Activated naive CD8-positive, alpha-beta T cell treated with anti-CD3 and anti-CD28 coated beads for 36 hours (primary cell): ENCODE results near the gene MT1HL1. TPM values are rescaled to one million over a fixed set of nuclear protein-coding genes. Genes with fewer than 3 reads are reported as not detected.
"Not testable (repeated sequence)": the region's sequence is repeated elsewhere in the genome, so short reads cannot be mapped to it uniquely, and the experiment has no call there.

ENCODE experiments used
- DNase-seq: peaks from one replicate; pipeline ENCODE4 v3.0.0; 2021
- H3K27ac Mint-ChIP-seq: one replicate; pipeline ENCODE4 v1.8.0; 2022; ENCODE audit warnings: mild to moderate bottlenecking, moderate library complexity, mixed read lengths
- H3K27me3 Mint-ChIP-seq: one replicate; pipeline ENCODE4 v1.8.0; 2022; ENCODE audit warnings: mild to moderate bottlenecking, mixed read lengths
- H3K36me3 Mint-ChIP-seq: one replicate; pipeline ENCODE4 v1.8.0; 2021; ENCODE audit warnings: mild to moderate bottlenecking, mixed read lengths
- H3K4me1 Mint-ChIP-seq: one replicate; pipeline ENCODE4 v1.8.0; 2021; ENCODE audit warnings: mixed read lengths
- H3K4me3 Mint-ChIP-seq: one replicate; pipeline ENCODE4 v1.8.0; 2022; ENCODE audit warnings: mild to moderate bottlenecking, moderate library complexity, mixed read lengths
- H3K9me3 Mint-ChIP-seq: one replicate; pipeline ENCODE4 v1.8.0; 2022; ENCODE audit warnings: mixed read lengths
- total RNA-seq, 2 experiments: library from RNA; stranded (reverse); gene quantifications; one replicate each; pipeline ENCODE4 v1.2.3, GENCODE V29; 2021

Gene MT1HL1
- total RNA-seq, 2 experiments from 2014 or later: not detected

DNA sequence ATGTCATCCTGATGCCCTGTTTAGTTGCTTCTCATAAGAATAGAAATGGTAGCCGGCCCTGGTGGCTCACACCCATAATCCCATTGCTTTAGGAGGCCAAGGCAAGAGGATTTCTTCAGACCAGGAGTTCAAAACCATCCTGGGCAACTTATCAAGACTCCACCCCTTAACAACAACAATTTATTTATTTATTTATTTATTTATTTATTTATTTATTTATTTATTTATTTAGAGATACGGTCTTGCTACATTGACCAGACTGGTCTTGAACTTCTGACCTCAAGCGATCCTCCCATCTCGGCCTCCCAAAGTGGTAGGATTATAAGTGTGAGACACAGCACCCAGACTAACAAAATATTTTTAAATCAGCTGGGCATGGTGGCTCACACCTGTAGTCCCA is 4.0 kb downstream of the MT1HL1 start:
- no peaks in the 10 kb centered on the region for H3K27me3 Mint-ChIP-seq
- DNase-seq: no peak
- no peaks in the 10 kb centered on the region for H3K9me3 Mint-ChIP-seq
- H3K36me3 Mint-ChIP-seq: no peaks in the 10 kb centered on the region
- H3K27ac Mint-ChIP-seq: no peak overlapping the region
- no peak overlapping the region for H3K4me3 Mint-ChIP-seq
- no peaks in the 10 kb centered on the region for H3K4me1 Mint-ChIP-seq

DNA sequence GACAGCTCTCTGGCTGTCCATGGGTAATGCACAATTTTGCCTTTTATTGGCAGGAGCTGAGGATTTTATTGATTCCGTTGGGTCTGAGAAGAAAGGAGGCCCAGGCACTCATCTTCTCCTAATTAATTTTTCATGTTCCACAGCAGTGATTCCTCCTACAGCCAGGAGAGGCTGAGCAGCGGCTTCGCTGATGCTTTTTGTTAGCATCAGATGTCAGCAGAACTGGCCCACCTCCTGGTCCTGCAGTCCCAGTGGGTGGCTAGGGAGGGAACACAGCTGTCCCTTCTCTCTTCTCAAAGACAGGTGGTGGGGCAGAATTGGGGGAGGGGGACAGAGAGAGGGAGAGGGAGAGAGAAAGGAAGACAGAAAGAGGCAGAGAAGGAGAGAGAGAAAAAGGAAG is 5.7 kb downstream of the MT1HL1 start:
- no peaks in the 10 kb centered on the region for H3K4me1 Mint-ChIP-seq
- H3K36me3 Mint-ChIP-seq: no peaks in the 10 kb centered on the region
- no peak overlapping the region for H3K27ac Mint-ChIP-seq
- H3K9me3 Mint-ChIP-seq: no peaks in the 10 kb centered on the region
- DNase-seq: no peak
- no peak overlapping the region for H3K4me3 Mint-ChIP-seq
- no peaks in the 10 kb centered on the region for H3K27me3 Mint-ChIP-seq

DNA sequence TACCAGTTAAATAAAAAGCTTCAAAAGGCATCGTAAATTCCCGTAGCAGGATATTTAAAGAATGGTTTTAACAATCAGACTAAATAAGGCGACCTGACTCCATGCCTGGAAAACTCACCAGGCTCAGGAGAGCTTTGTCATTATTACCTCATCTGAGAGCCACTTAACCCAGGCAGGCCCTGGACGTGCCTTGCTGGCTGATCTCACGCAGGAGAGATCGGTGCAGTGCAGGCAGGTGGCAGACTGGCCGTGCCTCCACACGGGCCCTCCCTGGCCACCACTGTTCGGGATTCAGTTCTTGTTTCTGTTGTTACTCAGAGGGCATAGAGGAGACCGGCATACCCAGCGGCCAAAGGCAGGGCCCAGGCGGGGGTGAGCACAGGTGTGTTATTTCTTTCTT is 6.4 kb downstream of the MT1HL1 start:
- H3K36me3 Mint-ChIP-seq: no peaks in the 10 kb centered on the region

DNA sequence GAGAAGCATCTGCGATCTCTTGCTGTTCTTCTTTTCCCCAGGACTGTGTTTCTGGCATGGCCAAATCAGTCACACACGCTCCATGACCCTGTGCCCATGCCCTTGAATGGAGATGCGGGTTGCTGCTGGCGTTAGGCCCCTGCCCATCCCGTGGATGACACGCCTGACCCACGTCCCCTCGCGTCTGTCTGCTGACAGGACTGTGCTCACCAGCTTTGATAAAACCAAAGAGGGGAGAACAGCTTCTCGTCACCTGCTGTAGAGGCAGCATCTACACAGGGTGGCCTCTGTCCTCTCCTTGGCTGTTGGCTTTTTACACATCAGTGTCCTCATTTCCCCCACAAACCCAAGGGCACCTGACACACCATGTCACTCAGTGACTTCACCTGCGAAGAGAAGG is 6.9 kb downstream of the MT1HL1 start:
- Mint-ChIP-seq H3K27ac (no peak overlapping the region), H3K4me3 (no peak overlapping the region), H3K36me3 (no peaks in the 10 kb centered on the region), H3K27me3 (no peaks in the 10 kb centered on the region), H3K4me1 (no peaks in the 10 kb centered on the region), H3K9me3 (no peaks in the 10 kb centered on the region)
- DNase-seq: no peak

More for the DNA sequence above, 6.4 kb downstream of the MT1HL1 start:
- H3K9me3 Mint-ChIP-seq: no peaks in the 10 kb centered on the region
- no peaks in the 10 kb centered on the region for H3K4me1 Mint-ChIP-seq
- DNase-seq: no peak
- no peaks in the 10 kb centered on the region for H3K27me3 Mint-ChIP-seq
- H3K27ac Mint-ChIP-seq: no peak overlapping the region
- no peak overlapping the region for H3K4me3 Mint-ChIP-seq

- H3K4me3 Mint-ChIP-seq: no peak overlapping the region
- no peak overlapping the region for H3K27ac Mint-ChIP-seq
- no peak for DNase-seq
- H3K36me3 Mint-ChIP-seq: no peaks in the 10 kb centered on the region
- no peaks in the 10 kb centered on the region for H3K4me1 Mint-ChIP-seq
- peaks cover 8% of the 10 kb centered on the region for H3K27me3 Mint-ChIP-seq
- peaks cover 8% of the 10 kb centered on the region for H3K9me3 Mint-ChIP-seq
These were observed 9.8 kb downstream of the MT1HL1 start for GRCh38 chr1:236994450-236994849.

DNA sequence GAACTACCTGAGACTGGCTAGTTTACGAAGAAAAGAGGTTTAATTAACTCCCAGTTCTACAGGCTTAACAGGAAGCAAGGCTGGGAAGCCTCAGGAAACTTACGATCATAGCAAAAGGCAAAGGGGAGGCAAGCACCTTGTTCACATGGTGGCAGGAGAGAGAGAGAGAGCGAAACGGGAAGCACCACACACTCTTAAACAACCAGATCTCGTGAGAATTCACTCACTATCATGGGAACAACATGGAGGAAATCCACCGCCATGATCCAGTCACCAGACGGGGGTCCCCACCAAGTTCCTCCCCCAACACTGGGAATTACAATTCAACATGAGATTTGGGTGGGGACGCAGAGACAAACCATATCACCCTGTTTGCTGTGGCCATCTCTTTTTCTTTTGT is 11.8 kb downstream of the MT1HL1 start:
- peaks cover 8% of the 10 kb centered on the region for H3K27me3 Mint-ChIP-seq
- DNase-seq: no peak
- H3K27ac Mint-ChIP-seq: no peak overlapping the region
- no peaks in the 10 kb centered on the region for H3K4me1 Mint-ChIP-seq
- H3K9me3 Mint-ChIP-seq: peaks cover 15% of the 10 kb centered on the region
- no peak overlapping the region for H3K4me3 Mint-ChIP-seq
- H3K36me3 Mint-ChIP-seq: no peaks in the 10 kb centered on the region

- H3K4me3 Mint-ChIP-seq: no peak overlapping the region
- H3K36me3 Mint-ChIP-seq: no peaks in the 10 kb centered on the region
- H3K27ac Mint-ChIP-seq: no peak overlapping the region
- H3K27me3 Mint-ChIP-seq: peaks cover 8% of the 10 kb centered on the region
- peaks cover 17% of the 10 kb centered on the region for H3K9me3 Mint-ChIP-seq
- no peak for DNase-seq
- H3K4me1 Mint-ChIP-seq: no peaks in the 10 kb centered on the region
These were observed 14.2 kb downstream of the MT1HL1 start for GRCh38 chr1:236990052-236990445.

GRCh38 chr1:236989290-236990051 is 14.8 kb downstream of the MT1HL1 start:
- no peak overlapping the region for H3K27ac Mint-ChIP-seq

DNA sequence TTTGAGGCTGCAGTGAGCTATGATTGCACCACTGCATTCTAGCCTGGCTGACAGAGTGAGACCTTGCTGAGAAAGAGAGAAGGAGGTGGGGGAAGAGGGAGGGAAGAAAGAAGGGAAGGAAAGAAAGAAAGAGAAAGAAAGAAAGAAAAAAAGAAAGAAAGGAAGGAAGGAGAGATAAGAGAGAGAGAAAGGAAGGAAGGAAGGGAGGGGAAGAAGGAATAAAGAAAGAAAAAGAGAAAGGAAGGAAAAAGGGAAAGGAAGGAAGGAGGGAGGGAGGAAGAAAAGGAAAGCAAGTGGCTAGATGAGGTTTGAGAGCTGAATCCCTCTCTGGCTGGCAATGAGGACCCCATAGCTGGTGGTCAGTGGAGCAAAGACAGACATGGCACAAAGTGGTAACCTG is 20.4 kb downstream of the MT1HL1 start:
- no peak for DNase-seq
- no peak overlapping the region for H3K4me3 Mint-ChIP-seq
- no peaks in the 10 kb centered on the region for H3K4me1 Mint-ChIP-seq
- H3K9me3 Mint-ChIP-seq: peaks cover 5% of the 10 kb centered on the region
- H3K36me3 Mint-ChIP-seq: no peaks in the 10 kb centered on the region
- H3K27ac Mint-ChIP-seq: no peak overlapping the region
- H3K27me3 Mint-ChIP-seq: no peaks in the 10 kb centered on the region

More at GRCh38 chr1:236989290-236990051, 14.8 kb downstream of the MT1HL1 start:
- Mint-ChIP-seq H3K4me1 (no peaks in the 10 kb centered on the region), H3K4me3 (no peak overlapping the region), H3K36me3 (no peaks in the 10 kb centered on the region), H3K9me3 (peaks cover 17% of the 10 kb centered on the region), H3K27me3 (peaks cover 8% of the 10 kb centered on the region)
- DNase-seq: no peak

- no peak overlapping the region for H3K27ac Mint-ChIP-seq
- no peaks in the 10 kb centered on the region for H3K27me3 Mint-ChIP-seq
- H3K9me3 Mint-ChIP-seq: peaks cover 2% of the 10 kb centered on the region
- no peak for DNase-seq
- H3K4me3 Mint-ChIP-seq: no peak overlapping the region
- H3K36me3 Mint-ChIP-seq: no peaks in the 10 kb centered on the region
- H3K4me1 Mint-ChIP-seq: no peaks in the 10 kb centered on the region
These were observed 21.9 kb downstream of the MT1HL1 start for GRCh38 chr1:236982380-236982779.

DNA sequence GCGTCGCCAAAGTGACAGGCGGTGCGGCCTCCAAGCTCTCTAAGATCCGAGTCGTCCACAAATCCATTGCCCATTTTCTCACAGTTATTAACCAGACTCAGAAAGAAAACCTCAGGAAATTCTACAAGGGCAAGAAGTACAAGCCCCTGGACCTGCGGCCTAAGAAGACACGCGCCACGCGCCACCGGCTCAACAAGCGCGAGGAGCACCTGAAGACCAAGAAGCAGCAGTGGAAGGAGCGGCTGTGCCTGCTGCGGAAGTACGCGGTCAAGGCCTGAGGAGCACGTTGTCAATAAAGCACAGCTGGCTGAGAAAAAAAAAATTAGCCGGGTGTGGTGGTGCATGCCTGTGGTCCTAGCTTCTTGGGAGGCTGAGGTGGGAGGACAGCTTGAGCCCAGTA is 22.8 kb downstream of the MT1HL1 start:
- not testable (repeated sequence) for H3K9me3 Mint-ChIP-seq, H3K27me3 Mint-ChIP-seq

DNA sequence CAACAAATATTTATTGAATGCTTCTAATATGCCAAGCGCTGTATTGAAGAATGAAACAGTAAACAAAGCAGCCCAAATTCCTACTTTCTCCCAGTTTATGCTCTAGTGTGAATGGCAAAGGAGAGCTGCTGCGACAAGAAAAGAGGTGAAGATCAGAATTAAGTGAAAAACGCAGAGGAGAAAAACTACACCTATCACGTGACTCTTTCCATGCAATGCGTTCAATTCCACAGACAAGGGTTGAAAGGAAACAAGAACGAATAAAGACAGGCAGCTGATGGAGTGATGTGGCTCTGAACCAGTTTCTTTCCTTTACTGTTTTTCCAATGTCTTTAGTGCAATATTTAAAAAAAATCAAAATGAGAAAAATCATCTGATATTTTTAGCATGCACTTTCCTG is 23.6 kb downstream of the MT1HL1 start:
- Mint-ChIP-seq H3K27ac (no peak overlapping the region), H3K27me3 (no peaks in the 10 kb centered on the region), H3K4me3 (no peak overlapping the region), H3K4me1 (no peaks in the 10 kb centered on the region), H3K36me3 (no peaks in the 10 kb centered on the region), H3K9me3 (no peaks in the 10 kb centered on the region)
- DNase-seq: no peak

More for the DNA sequence above, 22.8 kb downstream of the MT1HL1 start:
- DNase-seq, H3K27ac Mint-ChIP-seq, H3K4me1 Mint-ChIP-seq, H3K36me3 Mint-ChIP-seq, H3K4me3 Mint-ChIP-seq: not testable (repeated sequence)

DNA sequence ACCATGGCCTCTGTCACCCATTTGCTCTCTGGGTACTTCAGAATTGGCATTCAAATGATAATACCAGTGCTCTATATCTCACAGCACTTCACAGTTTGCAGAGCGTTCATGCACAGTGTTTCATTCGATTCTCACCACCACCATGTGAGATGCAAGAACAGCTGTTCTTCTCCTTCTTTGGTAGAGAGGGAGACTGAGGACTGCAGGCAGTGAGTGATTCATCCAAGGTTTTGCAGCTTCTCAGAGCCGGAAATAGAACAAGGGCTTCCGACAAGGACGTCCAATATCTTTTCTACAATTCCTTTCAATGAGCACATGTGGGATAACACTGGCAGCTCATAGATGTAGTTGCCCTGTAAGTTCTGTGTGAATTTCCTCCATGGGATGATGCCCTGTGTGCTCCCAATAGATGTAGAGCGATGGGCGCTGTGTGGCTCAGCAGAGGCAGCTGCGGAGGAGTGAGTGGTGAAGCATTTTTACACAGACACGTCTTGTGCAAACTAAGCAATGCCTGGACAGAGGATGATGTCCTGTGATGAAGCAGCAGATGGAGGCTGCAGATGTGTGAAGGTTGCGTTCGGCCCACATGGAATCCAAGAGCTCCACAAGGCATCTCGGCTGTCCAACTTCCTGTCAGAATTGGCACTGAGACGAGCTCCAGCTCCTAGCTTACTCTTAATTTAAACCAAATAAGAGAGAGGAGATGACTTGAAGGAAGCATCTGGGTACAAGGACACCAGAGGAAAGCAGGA is 24.9 kb downstream of the MT1HL1 start:
- H3K27me3 Mint-ChIP-seq: peaks cover under 1% of the 10 kb centered on the region
- no peaks in the 10 kb centered on the region for H3K36me3 Mint-ChIP-seq
- H3K9me3 Mint-ChIP-seq: no peaks in the 10 kb centered on the region
- no peak for DNase-seq
- no peak overlapping the region for H3K4me3 Mint-ChIP-seq
- no peak overlapping the region for H3K27ac Mint-ChIP-seq
- no peaks in the 10 kb centered on the region for H3K4me1 Mint-ChIP-seq

DNA sequence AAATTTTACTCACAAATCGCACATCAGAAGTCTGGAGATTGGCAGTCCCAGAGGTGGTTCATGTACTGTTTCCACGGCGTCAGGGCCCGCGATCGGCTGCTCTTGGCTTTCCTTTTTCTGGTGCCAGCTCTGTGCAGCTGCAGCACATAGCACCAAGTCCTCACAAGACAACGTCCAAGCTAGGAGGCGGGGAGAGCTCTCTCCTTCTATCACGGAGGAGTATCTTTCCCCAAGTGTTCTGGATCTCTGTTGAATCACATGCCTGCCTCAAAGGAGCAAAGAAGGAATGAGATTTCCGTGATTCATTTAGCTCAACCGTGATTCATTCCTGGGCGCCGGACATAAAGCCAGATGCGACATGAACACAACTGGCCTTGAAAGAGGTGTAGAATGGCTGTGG is 25.5 kb downstream of the MT1HL1 start:
- Mint-ChIP-seq H3K27me3 (peaks cover 6% of the 10 kb centered on the region), H3K27ac (no peak overlapping the region), H3K4me3 (no peak overlapping the region), H3K4me1 (no peaks in the 10 kb centered on the region), H3K9me3 (no peaks in the 10 kb centered on the region), H3K36me3 (no peaks in the 10 kb centered on the region)
- DNase-seq: no peak

DNA sequence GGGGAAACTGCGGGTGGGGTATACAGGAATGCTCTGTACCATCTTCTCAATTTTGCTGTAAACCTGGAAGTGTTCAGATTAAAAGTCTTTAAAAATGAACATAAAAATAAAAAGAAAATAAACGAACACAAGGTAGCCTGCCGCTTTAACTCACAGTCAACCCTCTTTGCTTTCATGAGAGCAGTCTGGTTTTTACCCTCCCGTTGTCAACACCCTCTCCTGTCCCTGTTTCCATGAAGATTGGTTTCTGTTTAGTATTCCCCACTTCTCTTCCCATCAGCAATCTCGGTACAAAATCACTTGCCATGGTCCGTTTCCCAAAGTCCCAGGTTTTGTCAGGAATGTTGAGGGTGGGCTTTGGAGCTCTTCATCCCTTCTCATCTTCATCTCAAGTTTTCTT is 28.8 kb downstream of the MT1HL1 start:
- H3K27ac Mint-ChIP-seq: no peak overlapping the region
- no peaks in the 10 kb centered on the region for H3K36me3 Mint-ChIP-seq
- no peak for DNase-seq
- H3K9me3 Mint-ChIP-seq: no peaks in the 10 kb centered on the region
- H3K4me1 Mint-ChIP-seq: no peaks in the 10 kb centered on the region
- H3K4me3 Mint-ChIP-seq: no peak overlapping the region
- H3K27me3 Mint-ChIP-seq: peaks cover 13% of the 10 kb centered on the region

GRCh38 chr1:236974025-236974424 is 30.2 kb downstream of the MT1HL1 start:
- not testable (repeated sequence) for H3K27ac Mint-ChIP-seq, H3K4me1 Mint-ChIP-seq, DNase-seq, H3K9me3 Mint-ChIP-seq, H3K4me3 Mint-ChIP-seq, H3K36me3 Mint-ChIP-seq
- peaks cover 13% of the 10 kb centered on the region for H3K27me3 Mint-ChIP-seq
